Hepatocyte (in vitro differentiated cells): ENCODE results near the gene CSMD2. TPM values are rescaled to one million over a fixed set of nuclear protein-coding genes. Genes with fewer than 3 reads are reported as not detected.

Experiments
- DNase-seq: peaks from one replicate; pipeline ENCODE4 v3.0.0-alpha.2; 2016; ENCODE audit warnings: low spot score
- H2AFZ ChIP-seq: fragments of 200-600 bp; sonication (generic); 2 replicates; pipeline ENCODE4 v1.6.0; 2016; ENCODE audit warnings: antibody characterized with exemption, mild to moderate bottlenecking
- H3K27ac ChIP-seq: fragments of 200-600 bp; sonication (generic); 2 replicates; pipeline ENCODE4 v1.5.1; 2016; ENCODE audit warnings: mild to moderate bottlenecking
- H3K27me3 ChIP-seq: fragments of 200-600 bp; sonication (generic); 2 replicates; pipeline ENCODE4 v1.6.1; 2016
- H3K36me3 ChIP-seq: fragments of 200-600 bp; sonication (generic); replicated peaks from 2 replicates; pipeline ENCODE4 v1.5.1; 2016; ENCODE audit warnings: low read depth; ENCODE audit not compliant: insufficient read depth
- H3K4me1 ChIP-seq: fragments of 200-600 bp; sonication (generic); 2 replicates; pipeline ENCODE4 v1.5.1; 2016; ENCODE audit warnings: mild to moderate bottlenecking, moderate library complexity; ENCODE audit not compliant: insufficient read depth
- H3K4me2 ChIP-seq: fragments of 200-600 bp; sonication (generic); 2 replicates; pipeline ENCODE4 v1.6.0; 2016
- H3K4me3 ChIP-seq: fragments of 200-600 bp; sonication (generic); 2 replicates; pipeline ENCODE4 v1.5.1; 2016; ENCODE audit warnings: mild to moderate bottlenecking
- H3K79me2 ChIP-seq: fragments of 200-600 bp; sonication (generic); 2 replicates; pipeline ENCODE4 v1.6.0; 2017; ENCODE audit warnings: mild to moderate bottlenecking
- H3K9me2 ChIP-seq: fragments of 200-600 bp; sonication (generic); replicated peaks from 2 replicates; pipeline ENCODE4 v1.6.0; 2017; ENCODE audit warnings: mild to moderate bottlenecking; ENCODE audit not compliant: insufficient read depth
- H3K9me3 ChIP-seq: fragments of 200-600 bp; sonication (generic); 2 replicates; pipeline ENCODE4 v1.5.1; 2016; ENCODE audit warnings: low read depth, mild to moderate bottlenecking
- H4K20me1 ChIP-seq: fragments of 200-600 bp; sonication (generic); 2 replicates; pipeline ENCODE4 v1.6.0; 2016; ENCODE audit warnings: mild to moderate bottlenecking; ENCODE audit not compliant: insufficient read depth, poor library complexity, severe bottlenecking
- EZH2 ChIP-seq: fragments of 200-600 bp; sonication (generic); IDR thresholded peaks from 2 replicates; pipeline ENCODE4 v1.6.1; 2016; ENCODE audit warnings: antibody characterized with exemption, mild to moderate bottlenecking, borderline replicate concordance
- EZH2phosphoT487 ChIP-seq: fragments of 200-600 bp; sonication (generic); IDR thresholded peaks from one replicate; pipeline ENCODE4 v1.6.1; 2018; ENCODE audit warnings: antibody characterized with exemption, mild to moderate bottlenecking, low read depth, moderate library complexity; ENCODE audit not compliant: unreplicated experiment, severe bottlenecking
- WGBS: methylation state at CpG from one replicate; pipeline ENCODE4 v1.1.6; 2016; ENCODE audit warnings: low lambda C conversion rate; ENCODE audit errors: missing lambda C conversion rate; 5-methylcytosine and 5-hydroxymethylcytosine counted together
- polyA plus RNA-seq: library from polyadenylated mRNA; unstranded; fragments of >200 nt; fragmentation: Nextera tagmentation; extraction: Ambion mirVana; gene quantifications from 2 replicates; pipeline ENCODE4 v1.2.1, GENCODE V29; 2016
- total RNA-seq: library from RNA; depleted of rRNA; stranded (reverse); fragments of >200 nt; gene quantifications from 2 replicates; pipeline ENCODE4 v1.2.3, GENCODE V29; 2014
- TF ChIP-seq, protein P1 (sequence below): fragments of 200-600 bp; sonication (generic); IDR thresholded peaks from 2 replicates; pipeline ENCODE4 v1.5.1; 2016; ENCODE audit warnings: antibody characterized with exemption, mild to moderate bottlenecking; ENCODE audit not compliant: poor library complexity

The CSMD2 gene
- total and polyA plus RNA-seq, 2 experiments from 2014 or later = 0.10 to 0.37 TPM

DNA sequence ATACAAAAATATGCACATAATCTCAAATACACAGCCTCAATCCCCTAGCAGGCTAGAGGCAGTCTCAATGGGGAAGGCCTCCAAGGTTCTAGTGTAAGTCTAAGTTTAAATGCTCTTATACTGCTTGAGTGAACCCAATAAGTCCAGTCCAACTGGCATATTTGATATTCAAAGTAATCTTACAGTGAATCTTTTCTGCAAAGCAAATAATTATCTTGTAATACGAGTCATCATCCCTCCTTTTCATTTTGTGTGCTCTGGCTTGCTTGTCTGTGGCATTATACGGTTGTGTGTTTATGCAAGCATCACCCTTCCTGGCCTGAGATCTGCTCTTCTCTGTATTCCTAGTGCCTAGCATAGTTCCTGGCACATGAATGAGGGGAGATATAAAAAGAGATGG lies 468.1 kb downstream of the CSMD2 start:
- Histone ChIP-seq H3K79me2 (no peaks in the 10 kb centered on the region), H2AFZ (no peak overlapping the region), H3K27me3 (no peaks in the 10 kb centered on the region), H4K20me1 (no peaks in the 10 kb centered on the region), H3K4me2 (no peak overlapping the region), H3K36me3 (no peaks in the 10 kb centered on the region), H3K9me3 (no peaks in the 10 kb centered on the region), H3K4me3 (no peak overlapping the region), H3K27ac (no peak overlapping the region), H3K4me1 (no peaks in the 10 kb centered on the region), H3K9me2 (no peaks in the 10 kb centered on the region)
- WGBS = 86% methylated on average over 2 of the region's 2 CpGs
- no peak for DNase-seq
- TF ChIP-seq EZH2 (no peak), EZH2phosphoT487 (no peak)
- TF ChIP-seq, protein P1, sequence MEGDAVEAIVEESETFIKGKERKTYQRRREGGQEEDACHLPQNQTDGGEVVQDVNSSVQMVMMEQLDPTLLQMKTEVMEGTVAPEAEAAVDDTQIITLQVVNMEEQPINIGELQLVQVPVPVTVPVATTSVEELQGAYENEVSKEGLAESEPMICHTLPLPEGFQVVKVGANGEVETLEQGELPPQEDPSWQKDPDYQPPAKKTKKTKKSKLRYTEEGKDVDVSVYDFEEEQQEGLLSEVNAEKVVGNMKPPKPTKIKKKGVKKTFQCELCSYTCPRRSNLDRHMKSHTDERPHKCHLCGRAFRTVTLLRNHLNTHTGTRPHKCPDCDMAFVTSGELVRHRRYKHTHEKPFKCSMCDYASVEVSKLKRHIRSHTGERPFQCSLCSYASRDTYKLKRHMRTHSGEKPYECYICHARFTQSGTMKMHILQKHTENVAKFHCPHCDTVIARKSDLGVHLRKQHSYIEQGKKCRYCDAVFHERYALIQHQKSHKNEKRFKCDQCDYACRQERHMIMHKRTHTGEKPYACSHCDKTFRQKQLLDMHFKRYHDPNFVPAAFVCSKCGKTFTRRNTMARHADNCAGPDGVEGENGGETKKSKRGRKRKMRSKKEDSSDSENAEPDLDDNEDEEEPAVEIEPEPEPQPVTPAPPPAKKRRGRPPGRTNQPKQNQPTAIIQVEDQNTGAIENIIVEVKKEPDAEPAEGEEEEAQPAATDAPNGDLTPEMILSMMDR = no peak

DNA sequence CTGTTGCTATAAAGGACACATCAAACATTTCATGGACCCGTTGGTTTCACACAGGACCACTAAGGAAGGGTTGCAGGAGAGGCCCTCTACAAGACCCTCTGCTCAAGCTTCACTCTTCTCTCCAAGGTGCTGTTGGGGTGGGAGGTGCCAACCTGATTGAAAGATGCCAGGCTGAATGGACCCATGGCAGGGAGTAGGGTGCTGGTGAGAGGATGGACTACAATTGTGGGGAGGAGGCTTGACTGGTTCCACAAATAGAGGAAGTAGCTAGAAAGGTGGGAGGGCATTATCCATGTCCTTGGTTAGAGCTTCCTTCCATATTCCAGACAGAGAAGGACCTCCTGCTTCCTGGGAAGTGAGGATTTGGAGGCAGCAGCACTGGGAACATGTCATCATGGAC lies 468.7 kb downstream of the CSMD2 start:
- Histone ChIP-seq H3K27me3 (no peaks in the 10 kb centered on the region), H4K20me1 (no peaks in the 10 kb centered on the region), H3K4me2 (no peak overlapping the region), H3K4me3 (no peak overlapping the region), H3K27ac (no peak overlapping the region), H2AFZ (no peak overlapping the region), H3K9me3 (no peaks in the 10 kb centered on the region), H3K9me2 (no peaks in the 10 kb centered on the region), H3K79me2 (no peaks in the 10 kb centered on the region), H3K4me1 (no peaks in the 10 kb centered on the region), H3K36me3 (no peaks in the 10 kb centered on the region)
- TF ChIP-seq EZH2phosphoT487 = no peak
- TF ChIP-seq EZH2 = no peak
- TF ChIP-seq, protein P1 = no peak
- no peak for DNase-seq
- WGBS = 71% methylated on average over 1 of the region's 1 CpG

DNA sequence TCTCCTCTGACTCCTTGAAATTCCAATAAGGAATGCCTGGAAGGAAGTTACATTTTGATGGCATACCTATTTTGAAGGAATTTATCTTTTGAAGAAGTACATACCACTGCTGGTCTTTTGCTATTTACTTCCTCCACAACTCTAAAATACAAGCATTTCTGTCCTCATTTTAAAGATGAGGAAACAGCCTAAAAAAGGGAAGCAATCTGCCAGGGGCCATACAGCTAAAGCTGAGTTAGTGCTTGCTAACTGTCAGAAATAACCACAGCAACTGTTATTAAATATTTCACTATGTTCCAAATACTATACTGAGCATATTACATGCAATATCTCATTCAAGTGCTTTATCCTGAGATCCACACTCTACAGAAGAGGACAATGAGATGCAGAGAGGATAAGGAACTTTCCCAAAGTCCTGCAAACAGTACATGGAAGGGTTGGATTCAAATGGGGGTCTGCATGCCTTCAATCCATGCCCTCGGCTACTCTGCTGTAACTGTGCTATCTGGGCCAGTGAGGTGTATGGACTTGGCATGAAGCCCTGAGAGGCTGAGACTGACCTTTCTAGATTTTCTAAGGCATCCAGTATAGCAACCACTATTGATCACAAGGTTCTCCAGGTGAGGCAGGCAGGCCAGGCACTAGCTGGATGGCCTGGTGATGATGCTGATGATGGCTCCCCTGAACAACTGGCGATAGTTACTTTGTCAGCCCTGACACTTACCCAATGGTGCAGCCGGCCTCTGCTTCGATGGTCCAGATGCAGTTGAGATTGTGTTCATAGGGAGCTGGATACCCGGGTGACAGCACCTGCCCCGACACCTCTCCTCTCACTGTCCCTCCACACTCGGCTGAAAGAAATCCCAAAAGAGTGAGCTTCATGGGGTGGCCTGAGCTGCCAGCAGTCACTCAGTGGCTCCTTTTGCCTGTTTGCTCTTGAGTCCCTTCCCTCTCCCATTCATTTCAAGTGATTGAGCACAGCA lies 472.5 kb downstream of the CSMD2 start:
- Histone ChIP-seq H3K4me2 (no peak overlapping the region), H3K9me3 (no peaks in the 10 kb centered on the region), H2AFZ (no peak overlapping the region), H3K27me3 (peaks cover 4% of the 10 kb centered on the region), H3K36me3 (no peaks in the 10 kb centered on the region), H3K9me2 (no peaks in the 10 kb centered on the region), H4K20me1 (no peaks in the 10 kb centered on the region), H3K27ac (no peak overlapping the region), H3K79me2 (no peaks in the 10 kb centered on the region), H3K4me3 (no peak overlapping the region), H3K4me1 (no peaks in the 10 kb centered on the region)
- TF ChIP-seq, protein P1 = no peak
- no peak for TF ChIP-seq EZH2
- no peak for TF ChIP-seq EZH2phosphoT487
- WGBS = 96% methylated on average over 7 of the region's 7 CpGs
- DNase-seq = no peak
